ENCODE data around the gene LEFTY2. TPM values are rescaled to one million over a fixed set of nuclear protein-coding genes. Genes with fewer than 3 reads are reported as not detected.

The LEFTY2 gene
- polyA plus RNA-seq, 1 donor from 2014 or later = not detected

GRCh38 chr1:225908013-225908640 lies 32.9 kb downstream of the LEFTY2 start:
- Histone ChIP-seq H3F3A (ENCODE audit: insufficient read depth, low read length, poor library complexity, severe bottlenecking) (no peaks in the 10 kb centered on the region), H3K27me3 (ENCODE audit: insufficient read depth, low read depth, low read length) (no peaks in the 10 kb centered on the region), H3K27ac (ENCODE audit: low read length) (no peak overlapping the region), H3K4me2 (ENCODE audit: low read length) (no peak overlapping the region), H3K9me2 (ENCODE audit: insufficient read depth, low read length) (no peaks in the 10 kb centered on the region), H2AFZ (ENCODE audit: low read depth, low read length) (no peak overlapping the region), H3K79me2 (replicated peaks; ENCODE audit: insufficient read depth, low read length) (no peaks in the 10 kb centered on the region), H3K4me3 (ENCODE audit: low read length) (no peak overlapping the region), H3K9ac (ENCODE audit: low read length) (no peak overlapping the region), H3K36me3 (ENCODE audit: insufficient read depth, low read length) (no peaks in the 10 kb centered on the region), H3K9me3 (ENCODE audit: low read length) (no peaks in the 10 kb centered on the region), H4K20me1 (ENCODE audit: insufficient read depth) (no peaks in the 10 kb centered on the region)
- no peak for TF ChIP-seq SMC3 (conservative IDR thresholded peaks at IDR 0.05; ENCODE audit: poor library complexity)
- no peak for TF ChIP-seq CTCF (IDR thresholded peaks at IDR 0.05; ENCODE audit: poor library complexity, severe bottlenecking)
- no peak for TF ChIP-seq POLR2AphosphoS5 (IDR thresholded peaks at IDR 0.05)
- no peak for TF ChIP-seq REST (IDR thresholded peaks at IDR 0.05; ENCODE audit: borderline replicate concordance)
- TF ChIP-seq MXI1 (conservative IDR thresholded peaks at IDR 0.05; ENCODE audit: poor library complexity, severe bottlenecking) = no peak
- no peak for TF ChIP-seq EP300 (conservative IDR thresholded peaks at IDR 0.05; ENCODE audit: poor library complexity, severe bottlenecking)
- TF ChIP-seq EZH2 (IDR thresholded peaks at IDR 0.05; ENCODE audit: borderline replicate concordance, insufficient read depth, low read length, poor library complexity, severe bottlenecking) = no peak
- no peak for TF ChIP-seq TAF1 (IDR thresholded peaks at IDR 0.05; ENCODE audit: low read depth)
- no peak for TF ChIP-seq RAD21 (conservative IDR thresholded peaks at IDR 0.05)

GRCh38 chr1:225907341-225907740 lies 33.7 kb downstream of the LEFTY2 start:
- no peak for TF ChIP-seq EZH2 (IDR thresholded peaks at IDR 0.05; ENCODE audit: borderline replicate concordance, insufficient read depth, low read length, poor library complexity, severe bottlenecking)
- no peak for TF ChIP-seq CTCF (IDR thresholded peaks at IDR 0.05; ENCODE audit: poor library complexity, severe bottlenecking)
- TF ChIP-seq MXI1 (conservative IDR thresholded peaks at IDR 0.05; ENCODE audit: poor library complexity, severe bottlenecking) = no peak
- TF ChIP-seq REST (IDR thresholded peaks at IDR 0.05; ENCODE audit: borderline replicate concordance) = no peak
- TF ChIP-seq POLR2AphosphoS5 (IDR thresholded peaks at IDR 0.05) = no peak
- Histone ChIP-seq H3K4me3 (ENCODE audit: low read length) (no peak overlapping the region), H3F3A (ENCODE audit: insufficient read depth, low read length, poor library complexity, severe bottlenecking) (no peaks in the 10 kb centered on the region), H3K27me3 (ENCODE audit: insufficient read depth, low read depth, low read length) (no peaks in the 10 kb centered on the region), H3K4me2 (ENCODE audit: low read length) (no peak overlapping the region), H3K27ac (ENCODE audit: low read length) (no peak overlapping the region), H3K36me3 (ENCODE audit: insufficient read depth, low read length) (no peaks in the 10 kb centered on the region), H3K79me2 (replicated peaks; ENCODE audit: insufficient read depth, low read length) (no peaks in the 10 kb centered on the region), H2AFZ (ENCODE audit: low read depth, low read length) (no peak overlapping the region), H3K9me2 (ENCODE audit: insufficient read depth, low read length) (no peaks in the 10 kb centered on the region), H3K9ac (ENCODE audit: low read length) (no peak overlapping the region), H3K9me3 (ENCODE audit: low read length) (no peaks in the 10 kb centered on the region), H4K20me1 (ENCODE audit: insufficient read depth) (no peaks in the 10 kb centered on the region)

Measured in neural cell (in vitro differentiated cells).